ENCODE data around the gene SCEL. TPM values are rescaled to one million over a fixed set of nuclear protein-coding genes. Genes with fewer than 3 reads are reported as not detected.
A peak's percentile ranks its signal among the peaks of the same experiment; 100 is the strongest.

The SCEL gene
- total and polyA plus RNA-seq, 2 experiments from 2014 or later, result not detected

DNA sequence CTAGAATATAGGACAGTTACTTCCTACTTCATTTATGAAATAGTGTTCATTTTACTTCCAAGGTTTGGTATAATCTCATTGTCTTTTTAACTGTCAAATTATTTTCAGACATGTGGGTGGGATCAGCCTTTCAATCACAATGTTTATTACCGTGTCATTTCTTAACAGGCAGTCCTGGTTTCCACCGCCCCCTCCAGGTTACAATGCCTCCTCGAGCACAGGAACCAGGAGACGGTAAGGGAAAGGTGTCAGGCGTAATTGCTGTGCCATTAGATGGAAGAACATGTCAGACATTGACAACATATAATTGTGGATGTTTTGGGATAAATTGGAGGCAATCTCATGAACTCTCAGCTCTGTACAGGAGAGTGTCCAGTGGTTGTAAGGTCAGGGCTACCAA, 36.5 kb downstream of the SCEL start:
- H3K79me2 ChIP-seq (replicated peaks; ENCODE audit: insufficient read depth), result no peaks in the 10 kb centered on the region
- no peaks in the 10 kb centered on the region for H3K9me3 Mint-ChIP-seq
- DNase-seq (ENCODE audit: low spot score) (peak; percentile 32), ATAC-seq (no peak)
- TF ChIP-seq STAT1 (IDR thresholded peaks at IDR 0.05; ENCODE audit: unreplicated experiment) (no peak), ZNF114 (CRISPR knock-in tag; IDR thresholded peaks at IDR 0.05) (no peak), POLR2AphosphoS5 (IDR thresholded peaks at IDR 0.05; ENCODE audit: low read depth) (no peak)
- TF ChIP-seq, protein P1, sequence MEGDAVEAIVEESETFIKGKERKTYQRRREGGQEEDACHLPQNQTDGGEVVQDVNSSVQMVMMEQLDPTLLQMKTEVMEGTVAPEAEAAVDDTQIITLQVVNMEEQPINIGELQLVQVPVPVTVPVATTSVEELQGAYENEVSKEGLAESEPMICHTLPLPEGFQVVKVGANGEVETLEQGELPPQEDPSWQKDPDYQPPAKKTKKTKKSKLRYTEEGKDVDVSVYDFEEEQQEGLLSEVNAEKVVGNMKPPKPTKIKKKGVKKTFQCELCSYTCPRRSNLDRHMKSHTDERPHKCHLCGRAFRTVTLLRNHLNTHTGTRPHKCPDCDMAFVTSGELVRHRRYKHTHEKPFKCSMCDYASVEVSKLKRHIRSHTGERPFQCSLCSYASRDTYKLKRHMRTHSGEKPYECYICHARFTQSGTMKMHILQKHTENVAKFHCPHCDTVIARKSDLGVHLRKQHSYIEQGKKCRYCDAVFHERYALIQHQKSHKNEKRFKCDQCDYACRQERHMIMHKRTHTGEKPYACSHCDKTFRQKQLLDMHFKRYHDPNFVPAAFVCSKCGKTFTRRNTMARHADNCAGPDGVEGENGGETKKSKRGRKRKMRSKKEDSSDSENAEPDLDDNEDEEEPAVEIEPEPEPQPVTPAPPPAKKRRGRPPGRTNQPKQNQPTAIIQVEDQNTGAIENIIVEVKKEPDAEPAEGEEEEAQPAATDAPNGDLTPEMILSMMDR (conservative IDR thresholded peaks at IDR 0.05; ENCODE audit: low read depth in 2 of 2), result peak; percentile 33 to 50; a peak in 3 of 4 replicates
- no peaks in the 10 kb centered on the region for H3K4me1 ChIP-seq (ENCODE audit: insufficient read depth)
- H3K9me2 ChIP-seq (ENCODE audit: insufficient read depth), result 0 out of 2 replicates have a peak, but pooled peaks cover 2% of the 10 kb centered on the region
- H3K4me3 Mint-ChIP-seq, result no peak overlapping the region
- H3K27ac Mint-ChIP-seq, result no peak overlapping the region
- no peaks in the 10 kb centered on the region for H3K36me3 Mint-ChIP-seq (ENCODE audit: low read depth)
- H3F3A ChIP-seq (replicated peaks; ENCODE audit: low read depth), result no peaks in the 10 kb centered on the region
- no peak overlapping the region for H3K27ac ChIP-seq (ENCODE audit: low read depth)
- no peaks in the 10 kb centered on the region for H3K27me3 ChIP-seq (ENCODE audit: insufficient read depth)
- no peaks in the 10 kb centered on the region; the same call in 2 of the 3 replicates for H3K4me1 Mint-ChIP-seq
- no peak overlapping the region; the same call in 1 of the 2 replicates for H2AFZ ChIP-seq
- no peaks in the 10 kb centered on the region for H4K20me1 ChIP-seq (replicated peaks; ENCODE audit: insufficient read depth)
- no peak overlapping the region for H3K4me3 ChIP-seq
- H3K4me2 ChIP-seq, result no peak overlapping the region
- H3K36me3 ChIP-seq (ENCODE audit: insufficient read depth), result no peaks in the 10 kb centered on the region
- no peaks in the 10 kb centered on the region for H3K27me3 Mint-ChIP-seq (ENCODE audit: insufficient read depth, low read depth, poor library complexity)

DNA sequence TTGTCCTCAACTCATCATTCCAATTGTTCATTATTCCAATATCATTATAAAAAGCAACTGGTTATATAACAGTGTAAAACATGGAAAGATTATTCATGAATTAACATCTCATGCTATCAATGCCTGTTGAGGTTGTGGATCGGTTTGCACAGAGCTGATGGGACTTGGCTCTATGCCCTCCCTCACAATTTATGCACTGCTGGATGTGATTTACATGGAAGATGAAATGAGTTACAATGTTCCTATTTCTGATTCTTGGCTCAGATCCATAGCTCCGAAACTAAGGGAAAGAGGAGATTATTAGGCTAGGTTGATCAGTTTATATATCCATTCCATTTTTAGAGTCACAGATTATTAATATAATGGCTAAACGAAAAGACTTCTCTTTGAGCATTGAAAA, 38.6 kb downstream of the SCEL start:
- Histone ChIP-seq H3K27ac (ENCODE audit: low read depth) (no peak overlapping the region), H2AFZ (no peak overlapping the region), H3K27me3 (ENCODE audit: insufficient read depth) (no peaks in the 10 kb centered on the region), H3K4me2 (no peak overlapping the region), H4K20me1 (replicated peaks; ENCODE audit: insufficient read depth) (no peaks in the 10 kb centered on the region), H3K36me3 (ENCODE audit: insufficient read depth) (no peaks in the 10 kb centered on the region), H3K79me2 (replicated peaks; ENCODE audit: insufficient read depth) (no peaks in the 10 kb centered on the region), H3F3A (replicated peaks; ENCODE audit: low read depth) (no peaks in the 10 kb centered on the region), H3K4me1 (ENCODE audit: insufficient read depth) (no peaks in the 10 kb centered on the region), H3K9me2 (ENCODE audit: insufficient read depth) (peaks cover 8% of the 10 kb centered on the region; the same call in 1 of the 2 replicates), H3K4me3 (no peak overlapping the region)
- Mint-ChIP-seq H3K4me3 (no peak overlapping the region), H3K9me3 (no peaks in the 10 kb centered on the region), H3K27me3 (ENCODE audit: insufficient read depth, low read depth, poor library complexity) (no peaks in the 10 kb centered on the region), H3K4me1 (no peaks in the 10 kb centered on the region; the same call in 2 of the 3 replicates), H3K36me3 (ENCODE audit: low read depth) (no peaks in the 10 kb centered on the region), H3K27ac (no peak overlapping the region)
- ATAC-seq (no peak), DNase-seq (ENCODE audit: low spot score) (no peak)
- TF ChIP-seq ETS1 (IDR thresholded peaks at IDR 0.05), result no peak
- TF ChIP-seq EZH2phosphoT487 (IDR thresholded peaks at IDR 0.05; ENCODE audit: unreplicated experiment), result no peak
- TF ChIP-seq NANOG (IDR thresholded peaks at IDR 0.05; ENCODE audit: borderline replicate concordance), result no peak
- TF ChIP-seq, protein P1 (conservative IDR thresholded peaks at IDR 0.05; ENCODE audit: low read depth in 2 of 2), result no peak
- TF ChIP-seq CREB1 (CRISPR knock-in tag; IDR thresholded peaks at IDR 0.05; ENCODE audit: low read depth), result no peak
- no peak for TF ChIP-seq ZNF462 (CRISPR knock-in tag; IDR thresholded peaks at IDR 0.05)
